NCI-H446 (cell line): ENCODE results near the gene SNX6.
A peak's percentile ranks its signal among the peaks of the same experiment; 100 is the strongest.
"Not testable (repeated sequence)": the region's sequence is repeated elsewhere in the genome, so short reads cannot be mapped to it uniquely, and the experiment has no call there.

Source experiments
- DNase-seq, 2 experiments: peaks; one replicate each; lab custom pipeline; 2025; lab: John Stamatoyannopoulos, UW

Gene SNX6

GRCh38 chr14:34629657-34630529 lies at the start of gene SNX6:
TSS of gene SNX6 (minus strand) at chr14:34630148. CDS start at chr14:34630116, 32 bp downstream.
- peak; percentile 53 to 89 for DNase-seq

DNA sequence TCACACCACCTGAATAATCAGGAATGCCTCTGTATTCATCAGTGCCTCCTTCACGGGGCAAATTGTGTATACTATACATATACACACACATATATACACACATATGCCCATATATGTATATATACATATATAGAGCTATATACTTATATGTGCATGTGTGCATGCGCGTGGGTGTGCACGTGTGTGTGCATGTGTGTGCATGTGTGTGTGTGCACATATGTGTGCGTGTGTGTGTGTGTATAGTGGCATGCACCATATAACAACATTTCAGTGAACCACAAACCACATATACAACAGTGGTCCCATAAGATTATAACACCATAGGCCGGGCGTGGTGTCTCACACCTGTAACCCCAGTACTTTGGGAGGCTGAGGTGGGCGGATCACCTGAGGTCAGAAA lies 48.8 kb upstream of the SNX6 start:
- no peak for DNase-seq

DNA sequence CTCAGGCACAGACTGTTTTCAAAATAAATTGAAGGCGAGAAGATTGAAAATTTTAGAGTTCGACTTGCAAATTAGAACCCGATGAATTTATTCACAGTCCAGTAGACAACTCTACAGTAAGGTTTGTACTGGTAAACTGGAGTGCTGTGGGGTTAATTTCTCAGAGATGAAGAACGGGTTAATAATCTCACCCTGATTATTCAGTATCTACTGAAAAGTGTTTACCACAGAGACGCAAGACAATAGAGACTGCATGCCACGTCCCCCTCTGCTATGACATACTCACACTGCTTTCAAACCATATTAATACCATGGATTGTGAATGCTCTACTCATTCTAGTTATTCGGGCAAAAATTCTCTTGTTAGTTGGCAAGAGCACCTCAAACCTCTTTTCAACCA lies 48.4 kb upstream of the SNX6 start:
- no peak for DNase-seq

DNA sequence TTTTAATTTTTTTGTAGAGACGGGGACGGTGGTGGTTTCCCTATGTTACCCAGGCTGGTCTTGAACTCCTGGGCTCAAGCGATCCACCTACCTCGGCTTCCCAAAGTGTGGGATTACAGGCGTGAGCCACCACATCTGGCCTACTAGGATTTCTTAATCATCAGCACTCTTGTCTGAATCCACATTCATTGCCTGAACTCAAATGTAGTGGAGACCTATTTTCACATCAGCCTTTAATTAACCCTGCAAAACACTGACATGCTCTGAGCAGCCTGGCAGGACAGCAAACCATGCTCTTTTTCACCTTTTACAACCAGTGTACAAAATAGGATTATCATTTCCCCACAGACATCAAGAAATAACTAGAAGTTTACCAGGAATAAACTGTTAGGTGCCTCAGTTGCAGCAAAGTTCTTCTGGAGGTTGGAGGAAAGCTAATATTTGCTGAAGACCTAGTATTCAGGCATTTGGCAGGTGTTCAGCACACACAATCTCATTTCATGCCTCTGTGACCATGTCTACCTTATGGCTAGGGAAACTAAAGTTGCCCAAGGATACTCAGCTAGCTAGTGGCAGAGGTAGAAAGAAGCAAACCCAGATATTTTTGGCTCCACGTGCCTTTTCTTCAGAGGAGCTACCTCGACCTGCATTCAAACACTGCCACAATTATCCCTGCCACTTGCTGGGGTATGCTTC lies 46.7 kb upstream of the SNX6 start:
- peak in 1 of 2 experiments; percentile 31 for DNase-seq

DNA sequence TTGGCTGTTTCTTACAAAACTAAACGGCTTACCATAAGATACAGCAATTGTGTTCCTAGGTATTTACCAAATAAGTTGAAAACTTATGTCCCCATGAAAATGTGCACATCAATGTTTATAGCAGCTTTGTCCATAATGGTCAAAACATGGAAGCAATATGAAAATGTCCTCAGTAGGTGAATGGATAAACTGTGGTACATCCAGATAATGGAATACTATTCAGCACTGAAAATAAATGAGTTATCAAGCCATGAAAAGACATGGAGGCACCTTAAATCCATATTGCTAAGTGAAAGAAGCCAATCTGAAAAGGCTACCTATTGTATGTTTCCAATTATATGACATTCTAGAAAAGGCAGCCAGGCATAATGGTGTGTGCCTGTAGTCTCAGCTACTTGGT lies 43.8 kb upstream of the SNX6 start:
- DNase-seq = no peak

GRCh38 chr14:34671716-34672115 lies 41.8 kb upstream of the SNX6 start:
- DNase-seq = no peak

DNA sequence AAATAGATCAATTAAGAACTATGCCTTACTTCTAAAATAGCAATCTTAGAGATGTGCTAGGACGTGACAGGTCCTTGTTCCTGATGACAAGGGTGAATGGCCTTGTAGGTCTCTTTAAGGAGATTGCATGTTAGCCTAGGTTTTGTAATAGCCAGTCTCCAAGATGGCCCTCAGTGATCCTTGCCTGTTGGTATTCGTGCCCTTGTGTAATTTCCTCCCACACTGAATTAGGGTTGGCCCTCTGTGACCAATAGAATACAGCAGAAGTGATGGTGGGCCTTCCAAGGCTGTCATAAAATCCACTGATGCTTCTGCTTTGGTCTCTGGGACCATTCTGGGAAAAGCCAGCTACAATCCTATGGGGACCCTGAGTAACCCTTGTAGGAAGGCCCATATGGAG lies 38.2 kb upstream of the SNX6 start:
- DNase-seq = no peak

DNA sequence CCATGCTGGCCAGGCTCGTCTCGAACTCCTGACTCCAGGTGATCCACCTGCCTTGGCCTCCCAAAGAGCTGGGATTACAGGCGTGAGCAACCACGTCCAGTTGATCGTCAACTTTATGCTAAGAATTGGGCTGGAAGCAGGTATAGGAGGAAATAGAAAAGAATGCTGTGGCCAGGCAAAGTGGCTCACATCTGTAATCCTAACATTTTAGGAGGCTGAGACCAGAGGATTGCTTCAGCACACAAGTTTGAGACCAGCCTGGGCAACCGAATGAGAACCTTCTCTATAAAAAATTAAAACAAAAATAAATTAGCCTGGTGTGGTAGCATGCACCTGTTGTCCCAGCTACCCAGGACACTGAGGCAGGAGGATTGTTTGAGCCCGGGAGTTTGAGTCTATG lies 37.1 kb upstream of the SNX6 start:
- DNase-seq = no peak

GRCh38 chr14:34665785-34666435 lies 36.0 kb upstream of the SNX6 start:
- no peak for DNase-seq

DNA sequence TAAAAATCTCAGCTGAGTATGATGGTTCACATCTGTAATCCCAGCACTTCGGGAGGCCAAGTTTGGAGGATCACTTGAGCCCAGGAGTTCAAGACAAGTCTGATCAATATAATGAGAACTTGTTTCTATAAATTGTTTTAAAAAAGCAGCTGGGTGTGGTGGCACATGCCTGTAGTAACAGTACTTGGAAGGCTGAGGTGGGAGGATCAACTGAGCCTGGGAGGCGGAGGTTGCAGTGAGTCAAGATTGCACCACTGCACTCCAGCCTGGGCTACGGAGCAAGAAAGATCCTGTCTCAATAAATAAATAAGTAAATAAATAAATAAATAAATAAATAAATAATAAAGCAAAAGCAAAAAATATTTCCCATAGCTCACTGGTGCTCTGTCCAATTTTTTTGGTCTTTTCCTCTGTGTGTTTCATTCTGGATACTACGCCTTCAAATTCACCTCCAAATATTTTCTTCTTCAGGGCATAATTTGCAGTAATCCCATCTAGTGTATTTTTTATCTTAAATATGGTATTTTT lies 32.7 kb upstream of the SNX6 start:
- no peak for DNase-seq

DNA sequence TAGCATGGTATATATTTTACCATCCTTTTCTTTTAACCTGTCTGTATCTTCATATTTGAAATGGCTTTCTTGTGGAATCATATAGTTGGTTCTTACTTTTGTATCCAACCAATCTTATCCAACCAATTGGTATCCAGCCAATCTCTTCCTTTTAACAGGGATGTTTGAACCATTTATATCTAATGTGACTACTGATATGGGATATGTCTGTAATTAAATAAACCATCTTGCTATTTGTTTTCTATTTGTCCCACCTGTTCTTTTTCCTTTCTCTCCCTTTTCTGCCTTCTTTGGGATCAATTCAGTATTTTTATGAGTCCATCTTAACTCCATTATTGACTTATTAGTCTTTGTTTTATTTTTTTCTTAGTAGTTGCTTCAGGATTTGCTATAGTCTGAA lies 30.8 kb upstream of the SNX6 start:
- DNase-seq = no peak

DNA sequence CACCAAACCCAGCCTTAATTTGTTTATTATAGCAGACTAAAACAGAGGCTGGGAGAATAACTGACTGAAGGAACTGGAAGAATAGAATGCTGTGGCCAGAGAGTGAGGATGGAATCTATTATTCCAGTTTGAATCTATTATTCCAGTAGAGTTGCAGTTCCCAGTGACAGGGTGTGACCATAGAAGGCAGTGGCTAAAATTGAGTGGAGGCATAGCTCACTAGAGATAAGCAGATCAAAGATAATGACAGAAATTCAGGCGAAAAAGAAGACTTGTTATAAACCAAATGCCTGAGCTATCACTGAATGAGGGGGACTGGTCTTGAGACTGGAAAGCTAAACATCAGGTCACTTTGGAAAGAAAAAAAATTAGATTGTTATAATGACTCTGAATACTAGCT lies 26.0 kb upstream of the SNX6 start:
- DNase-seq = no peak

GRCh38 chr14:34653073-34653472 lies 23.1 kb upstream of the SNX6 start:
- not testable (repeated sequence) for DNase-seq

DNA sequence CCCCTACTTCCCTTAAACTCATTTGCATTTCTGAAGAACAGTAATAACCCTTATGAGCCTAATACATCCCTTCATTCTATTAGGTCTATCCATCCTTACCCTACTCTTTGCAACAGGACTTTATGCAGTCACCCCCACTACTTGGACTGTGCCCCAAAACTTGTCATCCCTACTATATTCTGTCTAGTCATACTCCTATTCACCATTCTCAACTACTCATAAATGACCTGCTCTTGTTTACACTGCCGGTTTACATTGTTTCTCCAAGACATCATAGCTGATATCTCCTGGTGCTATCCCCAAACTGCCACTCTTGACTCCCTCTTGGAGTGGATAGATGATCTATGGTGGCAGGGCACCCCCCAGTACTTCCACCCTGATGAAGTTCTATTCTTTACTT lies 22.4 kb upstream of the SNX6 start:
- DNase-seq = not testable (repeated sequence)

GRCh38 chr14:34650786-34651584 lies 21.0 kb upstream of the SNX6 start:
- DNase-seq = no peak

DNA sequence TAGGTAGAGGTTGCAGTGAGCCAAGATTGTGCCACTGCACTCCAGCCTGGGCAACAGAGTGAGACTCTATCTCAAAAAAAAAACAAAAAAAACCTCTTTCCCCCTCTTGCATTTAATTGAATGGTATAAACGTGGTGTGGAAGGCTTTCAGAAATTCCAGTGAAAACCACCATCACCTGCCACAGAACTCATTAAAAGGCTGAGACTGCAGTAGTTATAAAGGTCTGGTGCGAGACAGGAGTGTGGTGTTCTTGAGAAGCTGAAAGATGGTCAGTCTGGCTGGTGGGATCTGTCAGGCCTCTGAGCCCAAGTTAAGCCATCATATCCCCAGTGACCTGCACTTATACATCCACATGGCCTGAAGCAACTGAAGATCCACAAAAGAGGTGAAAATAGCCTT lies 20.1 kb upstream of the SNX6 start:
- not testable (repeated sequence) for DNase-seq

- DNase-seq = no peak
Observed at GRCh38 chr14:34649344-34649743, 19.4 kb upstream of the SNX6 start.

GRCh38 chr14:34646570-34647255 lies 16.8 kb upstream of the SNX6 start:
- no peak for DNase-seq

DNA sequence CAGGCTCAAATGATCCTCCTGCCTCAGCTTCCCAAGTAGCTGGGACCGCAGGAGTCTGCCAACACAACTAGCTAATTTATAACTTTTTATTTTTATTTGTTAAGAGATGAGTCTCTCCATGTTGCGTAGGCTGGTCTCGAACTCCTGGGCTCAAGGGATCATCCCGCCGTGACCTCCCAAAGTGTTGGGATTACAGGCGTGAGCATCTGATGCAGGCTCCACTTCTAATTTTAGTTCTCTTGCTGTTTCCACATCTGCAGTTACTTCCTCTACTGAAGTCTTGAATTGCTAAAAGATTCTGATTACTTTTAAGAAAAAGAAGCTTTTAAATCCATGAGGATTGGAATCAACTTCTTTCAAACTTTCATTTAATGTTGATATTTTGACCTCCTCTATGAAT lies 13.4 kb upstream of the SNX6 start:
- no peak for DNase-seq

DNA sequence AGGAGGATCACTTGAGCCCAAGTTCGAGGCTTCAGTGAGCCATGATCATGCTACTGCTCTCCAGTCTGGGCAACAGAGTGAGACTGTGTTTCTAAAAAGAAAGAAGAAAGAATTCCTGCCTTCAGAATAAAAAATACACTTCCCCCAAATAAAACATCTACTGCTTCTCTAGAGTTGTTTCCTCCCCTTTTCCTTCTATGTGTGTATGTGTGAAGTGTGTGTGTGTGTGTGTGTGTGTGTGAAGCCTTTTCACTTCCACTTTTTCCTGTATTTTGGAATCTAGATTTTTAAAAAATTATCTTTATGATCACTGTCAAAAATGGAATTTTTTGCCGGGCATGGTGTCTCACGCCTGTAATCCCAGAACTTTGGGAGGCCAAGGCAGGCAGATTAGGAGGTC lies 12.6 kb upstream of the SNX6 start:
- no peak for DNase-seq

DNA sequence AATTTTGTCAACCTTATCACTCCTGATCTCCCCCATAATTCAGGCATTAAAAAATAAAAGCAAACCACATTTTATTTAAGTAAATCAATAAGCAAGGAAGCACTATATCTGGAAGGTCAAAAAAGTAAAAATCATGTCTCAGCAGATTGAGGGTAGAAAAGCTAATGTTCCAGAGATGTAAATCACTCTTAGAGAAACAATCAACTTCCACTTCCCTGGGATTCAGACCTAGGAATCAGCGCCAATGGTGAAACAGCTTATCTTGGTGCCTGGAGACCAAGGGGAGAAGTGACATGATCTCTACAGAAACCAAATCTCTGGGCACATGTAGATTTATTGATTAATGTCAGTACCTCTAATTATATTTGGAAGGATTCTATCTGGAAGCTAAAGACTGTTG lies 10.9 kb upstream of the SNX6 start:
- no peak for DNase-seq
